Testis (tissue), 3 donors: ENCODE results near the gene CALHM6. TPM values are rescaled to one million over a fixed set of nuclear protein-coding genes. Genes with fewer than 3 reads are reported as not detected.

ENCODE experiments used
- DNase-seq: peaks from one replicate; pipeline ENCODE4 v3.0.0-alpha.2; 2019
- H3K27ac ChIP-seq, 2 donors: fragments of 200-600 bp; sonication (generic); one replicate each; pipeline ENCODE4 v1.5.1; 2019
- H3K27me3 ChIP-seq: fragments of 200-600 bp; sonication (generic); one replicate; pipeline ENCODE4 v1.5.1; 2019
- H3K36me3 ChIP-seq: fragments of 200-600 bp; sonication (generic); one replicate; pipeline ENCODE4 v1.5.1; 2017; ENCODE audit warnings: low read depth; ENCODE audit errors: missing control alignments
- H3K4me1 ChIP-seq: fragments of 200-600 bp; sonication (generic); one replicate; pipeline ENCODE4 v1.5.1; 2019
- H3K4me3 ChIP-seq, 2 donors: fragments of 200-600 bp; sonication (generic); one replicate each; pipeline ENCODE4 v1.5.1; 2017 to 2019
- H3K9me3 ChIP-seq: fragments of 200-600 bp; sonication (generic); one replicate; pipeline ENCODE4 v1.5.1; 2017
- CTCF ChIP-seq, 3 experiments: fragments of 450-650 bp in 2 of 3; fragments of 200-600 bp in 1 of 3; sonication (generic) in 1 of 3; IDR thresholded peaks; one replicate each; pipeline ENCODE4 v1.5.1; 2016 to 2019; ENCODE audit warnings: antibody characterized with exemption in 3 of 3, mild to moderate bottlenecking in 2 of 3, moderate library complexity in 1 of 3
- POLR2A ChIP-seq: fragments of 450-650 bp; IDR thresholded peaks from one replicate; pipeline ENCODE4 v1.6.1; 2017; ENCODE audit warnings: antibody characterized with exemption, mild to moderate bottlenecking, moderate library complexity
- WGBS, 2 donors: methylation state at CpG; one replicate each; pipeline ENCODE4 v1.1.5; 2018; 5-methylcytosine and 5-hydroxymethylcytosine counted together
- intact Hi-C: fragments of 100-400 bp; cut with DNase I; formaldehyde crosslinking; loops from one replicate; pipeline ENCODE4 v1.15.1; 2023; ENCODE audit warnings: low total_unique reads
- polyA plus RNA-seq: library from polyadenylated mRNA; stranded (reverse); fragments of 350-450 nt; fragmentation: Illumina TruSeq; extraction: RNeasy Lipid Tissue Mini Kit (QIAGEN cat#74804); gene quantifications from one replicate; pipeline ENCODE4 v1.2.3, GENCODE V29; 2014; ENCODE audit warnings: low read depth, low replicate concordance; ENCODE audit not compliant: insufficient read depth
- total RNA-seq, 2 donors: library from RNA; depleted of rRNA; stranded (reverse); fragments of >200 nt; gene quantifications; one replicate each; pipeline ENCODE4 v1.2.3, GENCODE V29; 2016

Gene CALHM6
- total and polyA plus RNA-seq, 3 donors from 2014 or later: 9.7 to 15.7 (median 10.4) TPM

DNA sequence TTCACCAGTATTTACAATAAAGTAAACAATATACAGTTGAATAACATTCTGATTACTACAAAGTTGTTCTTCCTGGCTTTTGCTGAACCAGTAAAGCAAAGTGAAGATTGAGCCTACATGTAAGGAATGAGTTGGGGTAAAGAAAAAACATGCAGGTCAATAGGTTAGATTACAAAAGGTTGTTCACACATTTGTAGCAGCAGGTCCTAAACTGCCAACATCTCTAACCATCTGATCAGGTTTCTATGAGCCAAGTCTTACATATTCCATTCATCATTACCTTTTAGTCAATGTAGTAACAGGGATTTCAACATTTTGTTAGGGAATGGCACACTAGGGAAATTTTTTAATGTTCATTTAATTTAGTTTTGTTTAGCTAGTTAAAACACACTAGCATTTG lies 9.3 kb upstream of the CALHM6 start:
- intact Hi-C loops: no loop called here

DNA sequence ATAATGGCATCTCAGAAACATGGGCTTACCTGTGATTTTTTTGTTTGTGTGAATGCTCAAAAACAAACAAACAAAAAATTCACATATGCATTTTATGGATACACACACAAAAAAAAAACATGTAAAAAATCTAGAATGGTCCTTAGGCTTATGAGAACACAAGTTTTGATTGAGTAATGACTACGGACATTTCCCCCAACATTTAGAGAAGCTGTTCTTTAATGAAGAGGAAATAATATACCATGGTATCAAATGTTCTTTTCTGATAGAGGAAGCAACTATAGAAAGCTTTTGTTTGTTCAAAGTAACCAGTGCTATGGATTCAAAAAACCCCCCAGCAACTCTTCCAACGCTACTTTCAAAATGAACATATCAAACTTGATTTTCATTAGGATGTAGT lies 8.6 kb upstream of the CALHM6 start:
- intact Hi-C loops: no loop called here
- Histone ChIP-seq H3K9me3 (no peaks in the 10 kb centered on the region), H3K4me1 (no peaks in the 10 kb centered on the region), H3K27me3 (no peaks in the 10 kb centered on the region), H3K27ac (no peak overlapping the region), H3K4me3 (no peak overlapping the region), H3K36me3 (no peaks in the 10 kb centered on the region)
- 81 to 88% methylated on average over 2 of the region's 2 CpGs for WGBS, 2 donors
- DNase-seq: no peak
- TF ChIP-seq POLR2A (no peak), CTCF (IDR thresholded peaks at IDR 0.05) (no peak)

More for the DNA sequence above, 9.3 kb upstream of the CALHM6 start:
- no peak for DNase-seq
- Histone ChIP-seq H3K27me3 (no peaks in the 10 kb centered on the region), H3K4me3 (no peak overlapping the region), H3K9me3 (no peaks in the 10 kb centered on the region), H3K4me1 (no peaks in the 10 kb centered on the region), H3K27ac (no peak overlapping the region), H3K36me3 (no peaks in the 10 kb centered on the region)
- no peak for TF ChIP-seq CTCF (IDR thresholded peaks at IDR 0.05)
- no peak for TF ChIP-seq POLR2A

DNA sequence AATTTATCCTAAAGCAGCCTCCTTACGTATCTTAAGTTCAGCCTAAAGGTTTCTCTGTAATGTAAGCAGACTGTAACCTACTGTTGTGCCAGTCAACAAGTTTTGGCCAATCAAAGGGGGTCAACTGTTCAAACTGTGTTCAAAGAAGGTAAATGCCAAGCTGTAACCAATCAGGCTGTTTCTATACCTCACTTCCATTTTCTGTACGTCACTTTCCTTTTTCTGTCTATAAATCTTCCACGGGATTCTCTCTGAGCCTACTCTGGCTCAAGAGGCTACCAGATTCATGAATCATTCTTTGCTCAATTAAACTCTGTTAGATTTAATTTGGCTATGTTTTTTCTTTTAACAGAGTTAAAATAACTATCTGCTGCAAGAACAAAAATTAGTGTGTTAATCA lies 5.1 kb upstream of the CALHM6 start:
- no peak for TF ChIP-seq CTCF (IDR thresholded peaks at IDR 0.05)
- no peak for TF ChIP-seq POLR2A
- H3K27me3 ChIP-seq: no peaks in the 10 kb centered on the region
- H3K4me1 ChIP-seq: no peaks in the 10 kb centered on the region
- H3K36me3 ChIP-seq: no peaks in the 10 kb centered on the region
- intact Hi-C loops: no loop called here
- no peak overlapping the region for H3K4me3 ChIP-seq
- H3K27ac ChIP-seq: no peak overlapping the region
- DNase-seq: no peak
- WGBS, 2 donors: 85 to 89% methylated on average over 3 of the region's 3 CpGs
- no peaks in the 10 kb centered on the region for H3K9me3 ChIP-seq

- no peaks in the 10 kb centered on the region for H3K4me1 ChIP-seq
- H3K9me3 ChIP-seq: no peaks in the 10 kb centered on the region
- DNase-seq: no peak
- H3K36me3 ChIP-seq: no peaks in the 10 kb centered on the region
- intact Hi-C loops: no loop called here
- TF ChIP-seq POLR2A (no peak), CTCF (IDR thresholded peaks at IDR 0.05) (no peak)
- no peak overlapping the region for H3K4me3 ChIP-seq
- WGBS, 2 donors: 83 to 91% methylated on average over 2 of the region's 2 CpGs
- no peaks in the 10 kb centered on the region for H3K27me3 ChIP-seq
- no peak overlapping the region for H3K27ac ChIP-seq
Measured at GRCh38 chr6:116456927-116457326, 4.2 kb upstream of the CALHM6 start.

- Histone ChIP-seq H3K27ac (no peak overlapping the region), H3K27me3 (no peaks in the 10 kb centered on the region), H3K9me3 (no peaks in the 10 kb centered on the region), H3K4me1 (no peaks in the 10 kb centered on the region), H3K4me3 (no peak overlapping the region), H3K36me3 (no peaks in the 10 kb centered on the region)
- WGBS, 2 donors: 96 to 98% methylated on average over 9 of the region's 9 CpGs
- TF ChIP-seq POLR2A: no peak
- no peak for TF ChIP-seq CTCF (IDR thresholded peaks at IDR 0.05)
- DNase-seq: no peak
- intact Hi-C loops: no loop called here
Measured at GRCh38 chr6:116458264-116458663, 2.9 kb upstream of the CALHM6 start.
